Aorta (tissue), 5 donors: ENCODE measurements around the gene SLC25A25. TPM values are rescaled to one million over a fixed set of nuclear protein-coding genes. Genes with fewer than 3 reads are reported as not detected.
A peak's percentile ranks its signal among the peaks of the same experiment; 100 is the strongest.

Source experiments
- ATAC-seq: fragments of 200-7000 bp; cut with Tn5 transposase; one replicate; pipeline ENCODE4 v1.9.1; 2022; ENCODE audit warnings: moderate library complexity; ENCODE audit not compliant: low FRiP score
- DNase-seq, 2 donors: peaks; one replicate each; pipeline ENCODE4 v3.0.0-alpha.2; 2020
- H3K27ac ChIP-seq, 2 donors: one replicate each; pipeline ENCODE4 v1.5.1; 2013; ENCODE audit warnings: low read length in 2 of 2, mild to moderate bottlenecking in 2 of 2, moderate library complexity in 2 of 2, control low read depth in 1 of 2, inconsistent platforms in 1 of 2, low read depth in 1 of 2
- H3K27me3 ChIP-seq, 2 donors: one replicate each; pipeline ENCODE4 v1.6.1; 2013; ENCODE audit warnings: control low read depth in 1 of 2, low read length in 1 of 2, mild to moderate bottlenecking in 1 of 2, moderate library complexity in 1 of 2; ENCODE audit not compliant: insufficient read depth in 2 of 2, control insufficient read depth in 1 of 2
- H3K36me3 ChIP-seq, 2 donors: one replicate each; pipeline ENCODE4 v1.6.1; 2013; ENCODE audit warnings: control low read depth in 1 of 2, low read length in 1 of 2, mild to moderate bottlenecking in 1 of 2; ENCODE audit not compliant: insufficient read depth in 2 of 2, control insufficient read depth in 1 of 2
- H3K4me1 ChIP-seq, 2 donors: one replicate each; pipeline ENCODE4 v1.6.1; 2013; ENCODE audit warnings: low read length in 2 of 2, control low read depth in 1 of 2, mild to moderate bottlenecking in 1 of 2, moderate library complexity in 1 of 2; ENCODE audit not compliant: insufficient read depth in 2 of 2, control insufficient read depth in 1 of 2
- H3K4me3 ChIP-seq, 2 donors: one replicate each; pipeline ENCODE4 v1.5.1; 2013; ENCODE audit warnings: low read length in 2 of 2, control low read depth in 1 of 2, mild to moderate bottlenecking in 1 of 2
- H3K9me3 ChIP-seq: one replicate; pipeline ENCODE4 v1.6.1; 2013; ENCODE audit warnings: mild to moderate bottlenecking, low read length; ENCODE audit not compliant: control insufficient read depth
- WGBS, 2 donors: extraction: QIAGEN DNeasy Blood & Tissue Kit; methylation state at CpG; one replicate each; pipeline ENCODE4 v1.1.7; 2013; 5-methylcytosine and 5-hydroxymethylcytosine counted together
- intact Hi-C, 2 donors: fragments of 100-400 bp; cut with DNase I; formaldehyde crosslinking; loops; one replicate each; pipeline versions ENCODE4 v1.14.2 to v1.15.0; 2022
- polyA plus RNA-seq, 2 donors: library from polyadenylated mRNA; stranded (reverse); fragments of 200-250 nt; gene quantifications; one replicate each; pipeline ENCODE4 v1.2.3, GENCODE V29; 2013
- total RNA-seq, 2 donors: library from RNA; stranded (reverse); fragmentation: NEBNext Ultra II Directional; extraction: Animal tissue kit (Norgen Biotek cat#: 25700); gene quantifications; one replicate each; pipeline ENCODE4 v1.2.1, GENCODE V29; 2021
- donor health status: healthy with polysubstance abuse.
- donor health status: Bipolar disorder and iron deficiency.
- donor health status: DM: no; HTN: no; CAD: no.
- donor health status: DM: no; HTN: no; CAD: no.
- donor health status: DM: yes; HTN: yes; CAD: no.

The SLC25A25 gene
- total and polyA plus RNA-seq, 4 donors = 9.8 to 40.9 (median 15.3) TPM

- DNase-seq (peak; percentile 22 to 70), ATAC-seq (no peak)
- Histone ChIP-seq H3K27ac (no peak overlapping the region), H3K27me3 (no peaks in the 10 kb centered on the region), H3K9me3 (no peaks in the 10 kb centered on the region), H3K36me3 (no peaks in the 10 kb centered on the region), H3K4me3 (no peak overlapping the region), H3K4me1 (no peaks in the 10 kb centered on the region)
- WGBS, 2 donors = 92 to 93% methylated on average over 13 of the region's 13 CpGs
- intact Hi-C loops = no loop called here
Measured at GRCh38 chr9:128152133-128153059, 84.4 kb downstream of the SLC25A25 start.

- ATAC-seq (no peak), DNase-seq (peak; percentile 39 to 61)
- Histone ChIP-seq H3K36me3 (no peaks in the 10 kb centered on the region), H3K27me3 (no peaks in the 10 kb centered on the region), H3K9me3 (no peaks in the 10 kb centered on the region), H3K4me1 (no peaks in the 10 kb centered on the region), H3K4me3 (no peak overlapping the region), H3K27ac (no peak overlapping the region)
- intact Hi-C loops = no loop called here
- 87 to 89% methylated on average over 26 of the region's 26 CpGs for WGBS, 2 donors
Measured at GRCh38 chr9:128153060-128153946, 85.3 kb downstream of the SLC25A25 start.

DNA sequence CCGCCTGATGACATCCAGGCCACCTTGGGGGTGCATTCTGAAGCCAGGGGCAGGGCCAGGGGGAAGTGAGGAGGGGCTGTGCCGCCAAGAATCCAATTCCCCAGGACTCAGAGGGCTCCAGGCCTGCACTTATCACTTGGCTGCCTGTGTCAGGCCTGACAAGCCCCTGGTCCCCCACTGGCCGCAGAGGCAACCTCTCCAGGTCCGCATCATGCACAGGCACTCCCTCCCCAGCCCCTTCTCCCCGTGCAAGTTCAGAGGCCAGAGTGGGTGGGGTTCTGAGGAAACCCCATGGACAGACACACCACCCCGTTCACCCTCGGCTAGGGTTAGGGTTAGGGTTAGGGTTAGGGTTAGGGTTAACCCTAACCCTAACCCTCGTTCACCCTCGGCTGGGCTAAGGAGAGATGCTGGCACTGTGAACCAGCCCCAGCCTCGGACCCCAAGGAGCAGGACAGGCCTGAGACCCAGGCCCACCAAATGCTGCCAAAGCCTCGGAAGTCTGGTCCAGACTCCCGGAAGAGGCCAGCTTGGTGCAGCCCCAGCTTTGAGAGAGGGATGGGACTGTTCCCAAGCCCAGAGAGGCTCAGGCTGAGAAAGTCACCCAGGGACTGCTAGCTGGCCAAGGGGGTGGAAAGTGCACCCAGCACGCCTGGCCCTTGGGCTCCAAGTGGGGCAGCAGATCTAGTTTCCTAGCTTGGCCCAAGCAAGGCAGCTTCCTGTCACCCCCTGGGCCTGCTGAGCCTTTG, 86.1 kb downstream of the SLC25A25 start:
- no peaks in the 10 kb centered on the region for H3K9me3 ChIP-seq
- 85 to 87% methylated on average over 13 of the region's 13 CpGs for WGBS, 2 donors
- H3K27ac ChIP-seq = no peak overlapping the region
- H3K27me3 ChIP-seq = no peaks in the 10 kb centered on the region
- intact Hi-C loops = no loop called here
- ATAC-seq (no peak), DNase-seq (peak; percentile 27 to 68)
- no peaks in the 10 kb centered on the region for H3K36me3 ChIP-seq
- no peak overlapping the region for H3K4me3 ChIP-seq
- no peaks in the 10 kb centered on the region for H3K4me1 ChIP-seq

GRCh38 chr9:128155736-128156500, 87.9 kb downstream of the SLC25A25 start:
- H3K9me3 ChIP-seq = no peaks in the 10 kb centered on the region
- no peaks in the 10 kb centered on the region for H3K4me1 ChIP-seq
- no peaks in the 10 kb centered on the region for H3K27me3 ChIP-seq
- 72 to 77% methylated on average over 7 of the region's 7 CpGs for WGBS, 2 donors
- H3K4me3 ChIP-seq = no peak overlapping the region
- H3K36me3 ChIP-seq = no peaks in the 10 kb centered on the region
- no peak for ATAC-seq
- no peak overlapping the region for H3K27ac ChIP-seq
- intact Hi-C loops = no loop called here
- peak; percentile 9 to 38 for DNase-seq

Other genes starting within 250 kb of the SLC25A25 start
- gene ENG, start 213.6 kb upstream of the SLC25A25 start, total RNA-seq = 100 to 1,000 TPM; 339 to 538 TPM
- gene ENG, start 213.6 kb upstream of the SLC25A25 start, polyA plus RNA-seq = 100 to 1,000 TPM in 1 of 2 donors, 10 to 100 TPM in 1; 46.1 to 191 TPM
- 10 to 100 TPM; 92.4 to 99.5 TPM for gene AK1, start 190.6 kb upstream of the SLC25A25 start, total RNA-seq
- 100 to 1,000 TPM; 111 to 168 TPM for gene AK1, start 190.6 kb upstream of the SLC25A25 start, polyA plus RNA-seq
- 100 to 1,000 TPM; 103 to 125 TPM for gene ST6GALNAC6, start 168.6 kb upstream of the SLC25A25 start, total RNA-seq
- 100 to 1,000 TPM; 125 to 176 TPM for gene ST6GALNAC6, start 168.6 kb upstream of the SLC25A25 start, polyA plus RNA-seq
- gene ST6GALNAC4, start 151.2 kb upstream of the SLC25A25 start, total RNA-seq = 10 to 100 TPM; 34.9 to 46.5 TPM
- 10 to 100 TPM; 17.7 to 25.5 TPM for gene ST6GALNAC4, start 151.2 kb upstream of the SLC25A25 start, polyA plus RNA-seq
- gene PIP5KL1, start 137.5 kb upstream of the SLC25A25 start, total RNA-seq = 1 to 10 TPM; 3.0 TPM
- 1 to 10 TPM; 1.4 to 4.5 TPM for gene PIP5KL1, start 137.5 kb upstream of the SLC25A25 start, polyA plus RNA-seq
- gene DPM2, start 130.4 kb upstream of the SLC25A25 start, total RNA-seq = 10 to 100 TPM; 20.0 to 26.3 TPM
- 10 to 100 TPM; 18.2 to 22.7 TPM for gene DPM2, start 130.4 kb upstream of the SLC25A25 start, polyA plus RNA-seq
- 10 to 100 TPM; 41.4 to 63.1 TPM for gene EEIG1, start 87.2 kb upstream of the SLC25A25 start, total RNA-seq
- 10 to 100 TPM in 1 of 2 donors, 1 to 10 TPM in 1; 7.9 to 22.0 TPM for gene EEIG1, start 87.2 kb upstream of the SLC25A25 start, polyA plus RNA-seq
- 10 to 100 TPM in 1 of 2 donors, 1 to 10 TPM in 1; 5.4 to 10.4 TPM for gene NAIF1, start 912 bp upstream of the SLC25A25 start, total RNA-seq
- 1 to 10 TPM; 7.0 to 8.9 TPM for gene NAIF1, start 912 bp upstream of the SLC25A25 start, polyA plus RNA-seq
- 10 to 100 TPM; 37.1 to 38.5 TPM for gene PTGES2, start 59.5 kb downstream of the SLC25A25 start, total RNA-seq
- 10 to 100 TPM; 29.9 to 56.2 TPM for gene PTGES2, start 59.5 kb downstream of the SLC25A25 start, polyA plus RNA-seq
- gene LCN2, start 81.2 kb downstream of the SLC25A25 start, total RNA-seq = 1 to 10 TPM in 1 of 2 donors, under 1 TPM in 1; 0.84 to 1.1 TPM
- 1 to 10 TPM in 1 of 2 donors, under 1 TPM in 1; 0.90 to 5.6 TPM for gene LCN2, start 81.2 kb downstream of the SLC25A25 start, polyA plus RNA-seq
- gene BBLN, start 92.0 kb downstream of the SLC25A25 start, total RNA-seq = 10 to 100 TPM; 46.7 to 54.3 TPM
- gene BBLN, start 92.0 kb downstream of the SLC25A25 start, polyA plus RNA-seq = 100 to 1,000 TPM; 164 to 278 TPM
- gene CIZ1, start 123.3 kb downstream of the SLC25A25 start, total RNA-seq = 100 to 1,000 TPM in 1 of 2 donors, 10 to 100 TPM in 1; 82.3 to 117 TPM
- 10 to 100 TPM; 38.4 to 67.2 TPM for gene CIZ1, start 123.3 kb downstream of the SLC25A25 start, polyA plus RNA-seq
- 100 to 1,000 TPM in 1 of 2 donors, 1 to 10 TPM in 1; 9.3 to 114 TPM for gene DNM1, start 135.1 kb downstream of the SLC25A25 start, total RNA-seq
- gene DNM1, start 135.1 kb downstream of the SLC25A25 start, polyA plus RNA-seq = 1 to 10 TPM in 1 of 2 donors, under 1 TPM in 1; 0.43 to 2.1 TPM
- 100 to 1,000 TPM; 163 to 172 TPM for gene GOLGA2, start 207.8 kb downstream of the SLC25A25 start, total RNA-seq
- 100 to 1,000 TPM in 1 of 2 donors, 10 to 100 TPM in 1; 84.9 to 118 TPM for gene GOLGA2, start 207.8 kb downstream of the SLC25A25 start, polyA plus RNA-seq
- gene SWI5, start 208.0 kb downstream of the SLC25A25 start, total RNA-seq = 10 to 100 TPM; 12.2 to 22.1 TPM
- gene SWI5, start 208.0 kb downstream of the SLC25A25 start, polyA plus RNA-seq = 10 to 100 TPM; 22.7 to 30.8 TPM